MM.1S (cell line): ENCODE results near the gene OR5B12.

Source experiments
- DNase-seq: peaks from one replicate; pipeline ENCODE4 v3.0.0-alpha.2; 2015
- H2AFZ ChIP-seq: fragments of 300-600 bp; sonication (generic); 2 replicates; pipeline ENCODE4 v1.6.0; 2016; ENCODE audit warnings: antibody characterized with exemption, low read length
- H3F3A ChIP-seq: fragments of 300-600 bp; sonication (generic); 2 replicates; pipeline ENCODE4 v1.6.1; 2016; ENCODE audit warnings: mild to moderate bottlenecking, antibody characterized with exemption, low read length, moderate library complexity, mixed read lengths; ENCODE audit not compliant: insufficient read depth
- H3K27ac ChIP-seq: fragments of 300-600 bp; sonication (generic); 2 replicates; pipeline ENCODE4 v1.5.1; 2016; ENCODE audit warnings: mild to moderate bottlenecking, low read length
- H3K27me3 ChIP-seq: fragments of 300-600 bp; sonication (generic); replicated peaks from 2 replicates; pipeline ENCODE4 v1.6.0; 2016; ENCODE audit warnings: low read length; ENCODE audit not compliant: insufficient read depth
- H3K36me3 ChIP-seq: fragments of 300-600 bp; sonication (generic); replicated peaks from 2 replicates; pipeline ENCODE4 v1.6.1; 2016; ENCODE audit warnings: mild to moderate bottlenecking, low read length, mixed read lengths; ENCODE audit not compliant: insufficient read depth
- H3K4me1 ChIP-seq: fragments of 300-600 bp; sonication (generic); 2 replicates; pipeline ENCODE4 v1.6.1; 2016; ENCODE audit warnings: low read length, mixed read lengths
- H3K4me2 ChIP-seq: fragments of 300-600 bp; sonication (generic); 2 replicates; pipeline ENCODE4 v1.6.0; 2016; ENCODE audit warnings: low read depth, low read length
- H3K4me3 ChIP-seq: fragments of 300-600 bp; sonication (generic); 2 replicates; pipeline ENCODE4 v1.5.1; 2016; ENCODE audit warnings: low read length, mixed read lengths
- H3K79me2 ChIP-seq: fragments of 300-600 bp; sonication (generic); 2 replicates; pipeline ENCODE4 v1.6.1; 2016; ENCODE audit warnings: mixed run types, low read length, mixed read lengths
- H3K9ac ChIP-seq: fragments of 300-600 bp; sonication (generic); 2 replicates; pipeline ENCODE4 v1.6.1; 2016; ENCODE audit warnings: low read length, mixed read lengths
- H3K9me2 ChIP-seq: fragments of 300-600 bp; sonication (generic); replicated peaks from 2 replicates; pipeline ENCODE4 v1.6.1; 2016; ENCODE audit warnings: mild to moderate bottlenecking, low read length, mixed read lengths; ENCODE audit not compliant: insufficient read depth
- H3K9me3 ChIP-seq: fragments of 300-600 bp; sonication (generic); replicated peaks from 2 replicates; pipeline ENCODE4 v1.6.1; 2016; ENCODE audit warnings: mild to moderate bottlenecking, low read length, mixed read lengths; ENCODE audit not compliant: insufficient read depth
- H4K20me1 ChIP-seq: fragments of 300-600 bp; sonication (generic); 2 replicates; pipeline ENCODE4 v1.6.1; 2016; ENCODE audit warnings: mild to moderate bottlenecking, low read length, moderate library complexity, mixed read lengths; ENCODE audit not compliant: insufficient read depth
- CTCF ChIP-seq: fragments of 300-600 bp; sonication (generic); IDR thresholded peaks from 2 replicates; pipeline ENCODE4 v1.5.1; 2016; ENCODE audit warnings: antibody characterized with exemption, low read length, mixed read lengths
- EZH2 ChIP-seq: fragments of 300-600 bp; sonication (generic); optimal IDR thresholded peaks from 2 replicates; pipeline ENCODE3; 2017; ENCODE audit warnings: low read depth, mild to moderate bottlenecking, antibody characterized with exemption, low read length, mixed read lengths
- EZH2phosphoT487 ChIP-seq: fragments of 300-600 bp; sonication (generic); IDR thresholded peaks from 2 replicates; pipeline ENCODE4 v1.6.1; 2018; ENCODE audit warnings: antibody characterized with exemption, low read length

Gene OR5B12

GRCh38 chr11:58442136-58442535 is at the start of gene OR5B12:
Gene OR5B12, minus strand, starts transcription at chr11:58442236. Its CDS starts 2,085 bp downstream, at chr11:58440151.
- H3K27ac ChIP-seq, result no peak within 1 kb of the TSS
- no peaks in the 10 kb centered on the region for H3K9me3 ChIP-seq
- TF ChIP-seq EZH2phosphoT487 (no peak), EZH2 (no peak), CTCF (no peak)
- no peak within 1 kb of the TSS for H3K4me2 ChIP-seq
- H3K9me2 ChIP-seq, result no peaks in the 10 kb centered on the region
- no peaks in the 10 kb centered on the region for H3K36me3 ChIP-seq
- no peak within 1 kb of the TSS for H2AFZ ChIP-seq
- H3K9ac ChIP-seq, result no peak within 1 kb of the TSS
- no peak for DNase-seq
- no peaks in the 10 kb centered on the region for H3K27me3 ChIP-seq
- no peaks in the 10 kb centered on the region for H3K4me1 ChIP-seq
- H3K4me3 ChIP-seq, result no peak within 1 kb of the TSS
- no peaks in the 10 kb centered on the region for H3K79me2 ChIP-seq
- H3F3A ChIP-seq, result no peaks in the 10 kb centered on the region
- no peaks in the 10 kb centered on the region for H4K20me1 ChIP-seq

- TF ChIP-seq EZH2, result no peak
- no peak for TF ChIP-seq CTCF
- no peak for TF ChIP-seq EZH2phosphoT487
- no peaks in the 10 kb centered on the region for H3F3A ChIP-seq
- no peak for DNase-seq
- no peaks in the 10 kb centered on the region for H3K79me2 ChIP-seq
- no peak overlapping the region for H3K4me2 ChIP-seq
- peaks cover 5% of the 10 kb centered on the region for H3K4me1 ChIP-seq
- no peaks in the 10 kb centered on the region for H4K20me1 ChIP-seq
- H3K4me3 ChIP-seq, result no peak overlapping the region
- no peak overlapping the region for H2AFZ ChIP-seq
- H3K9ac ChIP-seq, result no peak overlapping the region
- no peaks in the 10 kb centered on the region for H3K9me2 ChIP-seq
- H3K27ac ChIP-seq, result no peak overlapping the region
- no peaks in the 10 kb centered on the region for H3K27me3 ChIP-seq
- H3K9me3 ChIP-seq, result no peaks in the 10 kb centered on the region
- H3K36me3 ChIP-seq, result no peaks in the 10 kb centered on the region
Measured at GRCh38 chr11:58490827-58491226, 48.8 kb upstream of the OR5B12 start.

GRCh38 chr11:58487170-58487569 is 45.1 kb upstream of the OR5B12 start:
- H3K4me3 ChIP-seq, result no peak overlapping the region
- H3K27me3 ChIP-seq, result no peaks in the 10 kb centered on the region
- no peak overlapping the region for H3K4me2 ChIP-seq
- no peak overlapping the region for H2AFZ ChIP-seq
- H3K27ac ChIP-seq, result no peak overlapping the region
- no peaks in the 10 kb centered on the region for H4K20me1 ChIP-seq
- no peaks in the 10 kb centered on the region for H3K36me3 ChIP-seq
- DNase-seq, result no peak
- H3K9me3 ChIP-seq, result no peaks in the 10 kb centered on the region
- no peaks in the 10 kb centered on the region for H3K4me1 ChIP-seq
- no peak overlapping the region for H3K9ac ChIP-seq
- no peaks in the 10 kb centered on the region for H3K79me2 ChIP-seq
- no peaks in the 10 kb centered on the region for H3F3A ChIP-seq
- no peak for TF ChIP-seq EZH2phosphoT487
- no peak for TF ChIP-seq EZH2
- no peak for TF ChIP-seq CTCF
- H3K9me2 ChIP-seq, result no peaks in the 10 kb centered on the region
